H1 (cell line): ENCODE measurements around the gene MARVELD2. TPM values are rescaled to one million over a fixed set of nuclear protein-coding genes. Genes with fewer than 3 reads are reported as not detected.

Source experiments
- CTCF ChIA-PET: fragments of 300-600 bp; sonication (Branson Sonifier 250); formaldehyde crosslinking; loops from one replicate; lab custom pipeline; 2021; ENCODE audit not compliant: partially characterized antibody; lab: Charles Lee
- POLR2A ChIA-PET: fragments of 300-600 bp; sonication (Branson Sonifier 250); formaldehyde crosslinking; loops from one replicate; lab custom pipeline; 2021; ENCODE audit warnings: inconsistent platforms; ENCODE audit not compliant: partially characterized antibody; lab: Charles Lee
- DNase-seq, 2 experiments: peaks; one replicate each; pipeline versions ENCODE4 v3.0.0 to v3.0.0-alpha.2; 2010 to 2022; ENCODE audit warnings: low spot score in 2 of 2, low read depth in 1 of 2, mixed read lengths in 1 of 2
- FAIRE-seq: peaks from 2 replicates; lab custom pipeline; 2011; peaks lifted over from hg19 to GRCh38; lab: Jason Lieb, UNC
- H2AFZ ChIP-seq: 2 replicates; pipeline ENCODE4 v1.8.1; 2012; ENCODE audit warnings: low read length, inconsistent platforms
- H2AK5ac ChIP-seq: 2 replicates; pipeline ENCODE4 v1.6.1; 2013; ENCODE audit warnings: low read depth, low read length
- H2BK120ac ChIP-seq: replicated peaks from 2 replicates; pipeline ENCODE3; 2013; ENCODE audit warnings: low read depth, low read length, inconsistent platforms
- H2BK12ac ChIP-seq: 2 replicates; pipeline ENCODE4 v1.6.1; 2013; ENCODE audit warnings: low read depth, low read length
- H2BK15ac ChIP-seq: 2 replicates; pipeline ENCODE4 v1.6.1; 2013; ENCODE audit warnings: low read length
- H2BK20ac ChIP-seq: 2 replicates; pipeline ENCODE4 v1.6.1; 2013; ENCODE audit warnings: low read length
- H2BK5ac ChIP-seq: 2 replicates; pipeline ENCODE4 v1.6.1; 2013; ENCODE audit warnings: low read depth, low read length
- H3K14ac ChIP-seq: 2 replicates; pipeline ENCODE4 v1.6.1; 2013; ENCODE audit warnings: inconsistent platforms; ENCODE audit not compliant: insufficient read length
- H3K18ac ChIP-seq: 2 replicates; pipeline ENCODE4 v1.6.1; 2013; ENCODE audit warnings: low read length; ENCODE audit errors: extremely low read depth
- H3K23ac ChIP-seq: 2 replicates; pipeline ENCODE4 v1.6.1; 2013; ENCODE audit warnings: inconsistent platforms; ENCODE audit not compliant: insufficient read length
- H3K23me2 ChIP-seq: 2 replicates; pipeline ENCODE4 v1.6.1; 2013; ENCODE audit warnings: low read depth, low read length
- H3K27ac ChIP-seq: 2 replicates; pipeline ENCODE4 v1.6.1; 2011; ENCODE audit warnings: low read depth, low read length, inconsistent platforms
- H3K27me3 ChIP-seq, 4 experiments: replicated peaks in 1 of 4; 1 replicate in 1 of 4; 2 replicates in 3 of 4; pipeline versions ENCODE4 v1.6.1 to v1.8.1; 2011 to 2013; ENCODE audit warnings: low read length in 3 of 4, mild to moderate bottlenecking in 3 of 4, inconsistent platforms in 2 of 4, mixed read lengths in 2 of 4, moderate library complexity in 1 of 4; ENCODE audit not compliant: control insufficient read depth in 3 of 4, insufficient read depth in 3 of 4; ENCODE audit errors: extremely low read depth in 1 of 4
- H3K36me3 ChIP-seq, 4 experiments: 2 replicates each; pipeline versions ENCODE4 v1.6.1 to v1.8.1; 2011 to 2013; ENCODE audit warnings: mild to moderate bottlenecking in 4 of 4, low read length in 3 of 4, moderate library complexity in 2 of 4, control low read depth in 1 of 4, inconsistent platforms in 1 of 4; ENCODE audit not compliant: insufficient read depth in 4 of 4, control insufficient read depth in 2 of 4
- H3K4ac ChIP-seq: replicated peaks from 2 replicates; pipeline ENCODE3; 2013; ENCODE audit warnings: low read length, low read depth, mixed read lengths, inconsistent platforms; ENCODE audit not compliant: insufficient read length
- H3K4me1 ChIP-seq, 4 experiments: replicated peaks in 1 of 4; 1 replicate in 1 of 4; 2 replicates in 3 of 4; pipeline versions ENCODE4 v1.6.1 to v1.8.1; 2011 to 2013; ENCODE audit warnings: low read length in 3 of 4, inconsistent platforms in 2 of 4, mixed read lengths in 1 of 4; ENCODE audit not compliant: insufficient read depth in 4 of 4, control insufficient read depth in 3 of 4
- H3K4me2 ChIP-seq, 2 experiments: 2 replicates each; pipeline versions ENCODE4 v1.6.1 to v1.8.1; 2011 to 2013; ENCODE audit warnings: low read depth in 2 of 2, low read length in 2 of 2, control low read depth in 1 of 2, inconsistent platforms in 1 of 2, mild to moderate bottlenecking in 1 of 2; ENCODE audit not compliant: insufficient read depth in 1 of 2
- H3K4me3 ChIP-seq, 4 experiments: fragments of 200-600, 300-600 bp in 1 of 4; sonication (generic), shearing (Covaris generic), sonication (Bioruptor Twin) in 1 of 4; 2 replicates each; pipeline versions ENCODE4 v1.5.1 to v1.8.1; 2011 to 2016; ENCODE audit warnings: low read length in 4 of 4, low read depth in 3 of 4, control low read depth in 2 of 4, inconsistent platforms in 2 of 4, mild to moderate bottlenecking in 2 of 4, mixed read lengths in 1 of 4, moderate library complexity in 1 of 4; ENCODE audit not compliant: insufficient read depth in 2 of 4; ENCODE audit errors: extremely low read depth in 1 of 4
- H3K56ac ChIP-seq: replicated peaks from 2 replicates; pipeline ENCODE3; 2013; ENCODE audit warnings: low read depth, mild to moderate bottlenecking, mixed read lengths, low read length, inconsistent platforms; ENCODE audit not compliant: insufficient read length
- H3K79me1 ChIP-seq: 2 replicates; pipeline ENCODE4 v1.6.1; 2013; ENCODE audit warnings: low read depth, low read length, control low read depth
- H3K79me2 ChIP-seq, 2 experiments: 2 replicates each; pipeline versions ENCODE4 v1.6.1 to v1.8.1; 2012 to 2013; ENCODE audit warnings: low read length in 2 of 2, mild to moderate bottlenecking in 2 of 2, inconsistent platforms in 1 of 2; ENCODE audit not compliant: insufficient read depth in 2 of 2, control insufficient read depth in 1 of 2
- H3K9ac ChIP-seq, 4 experiments: replicated peaks in 1 of 4; 1 replicate in 1 of 4; 2 replicates in 3 of 4; pipeline versions ENCODE4 v1.6.1 to v1.8.1; 2011 to 2013; ENCODE audit warnings: low read depth in 3 of 4, low read length in 3 of 4, control low read depth in 2 of 4, mild to moderate bottlenecking in 2 of 4, moderate library complexity in 2 of 4, inconsistent platforms in 1 of 4; ENCODE audit errors: extremely low read depth in 1 of 4
- H3K9me3 ChIP-seq, 2 experiments: 2 replicates each; pipeline versions ENCODE4 v1.6.1 to v1.8.1; 2012 to 2013; ENCODE audit warnings: mild to moderate bottlenecking in 2 of 2, moderate library complexity in 2 of 2, control low read depth in 1 of 2, inconsistent platforms in 1 of 2, low read depth in 1 of 2, low read length in 1 of 2, mixed read lengths in 1 of 2; ENCODE audit not compliant: insufficient read depth in 2 of 2
- H4K20me1 ChIP-seq, 2 experiments: replicated peaks in 1 of 2; 2 replicates each; pipeline versions ENCODE3 to v1.8.1; 2011 to 2013; ENCODE audit warnings: inconsistent platforms in 2 of 2, low read length in 2 of 2, mild to moderate bottlenecking in 1 of 2; ENCODE audit not compliant: insufficient read depth in 2 of 2, control insufficient read depth in 1 of 2
- H4K5ac ChIP-seq: 2 replicates; pipeline ENCODE4 v1.6.1; 2013; ENCODE audit warnings: low read length, low read depth, mixed read lengths, inconsistent platforms; ENCODE audit not compliant: insufficient read length
- H4K8ac ChIP-seq: 2 replicates; pipeline ENCODE4 v1.8.0; 2013; ENCODE audit warnings: mild to moderate bottlenecking, moderate library complexity, low read length, inconsistent platforms; ENCODE audit not compliant: insufficient read depth; ENCODE audit errors: extremely low read depth
- H4K91ac ChIP-seq: replicated peaks from 2 replicates; pipeline ENCODE3; 2013; ENCODE audit warnings: low read length, mixed read lengths, inconsistent platforms; ENCODE audit not compliant: insufficient read length
- BCL11A ChIP-seq, 2 experiments: IDR thresholded peaks; one replicate each; pipeline ENCODE4 v1.6.1; 2011; ENCODE audit warnings: low read depth in 2 of 2, low read length in 2 of 2, mild to moderate bottlenecking in 2 of 2
- CBX5 ChIP-seq: fragments of 300-800, 300-1000 bp; sonication (generic); IDR thresholded peaks from 2 replicates; pipeline ENCODE4 v1.7.1; 2016; ENCODE audit warnings: antibody characterized with exemption, low read length, low read depth
- CHD1 ChIP-seq: IDR thresholded peaks from 2 replicates; pipeline ENCODE4 v1.6.1; 2012; ENCODE audit warnings: low read depth, low read length, improper control_type of control experiment
- CTBP2 ChIP-seq: IDR thresholded peaks from 2 replicates; pipeline ENCODE4 v1.7.0; 2011; ENCODE audit warnings: borderline replicate concordance, mild to moderate bottlenecking, moderate library complexity, mixed read lengths, low read length; ENCODE audit not compliant: insufficient read depth, insufficient read length
- EGR1 ChIP-seq: IDR thresholded peaks from 2 replicates; pipeline ENCODE4 v1.6.1; 2011; ENCODE audit warnings: low read depth, low read length, borderline replicate concordance
- JUN ChIP-seq: IDR thresholded peaks from 2 replicates; pipeline ENCODE4 v1.6.1; 2011; ENCODE audit warnings: low read depth, mild to moderate bottlenecking, improper control_type of control experiment, low read length
- JUND ChIP-seq: IDR thresholded peaks from 2 replicates; pipeline ENCODE4 v1.6.1; 2011; ENCODE audit warnings: mild to moderate bottlenecking, improper control_type of control experiment, low read length
- NANOG ChIP-seq: IDR thresholded peaks from 2 replicates; pipeline ENCODE4 v1.6.1; 2011; ENCODE audit warnings: low read length, low read depth, mild to moderate bottlenecking, inconsistent platforms; ENCODE audit not compliant: insufficient read depth, poor library complexity, severe bottlenecking
- PHF8 ChIP-seq: fragments of 200-600 bp; sonication (generic); conservative IDR thresholded peaks from 2 replicates; pipeline ENCODE4 v1.7.1; 2012; ENCODE audit warnings: low read depth, mild to moderate bottlenecking, inconsistent platforms, low read length, moderate library complexity
- POLR2AphosphoS5 ChIP-seq: IDR thresholded peaks from 2 replicates; pipeline ENCODE4 v1.6.1; 2011; ENCODE audit warnings: low read depth, low read length
- SIRT6 ChIP-seq: IDR thresholded peaks from one replicate; pipeline ENCODE4 v1.7.1; 2012; ENCODE audit warnings: low read length, inconsistent platforms
- SIX5 ChIP-seq: IDR thresholded peaks from 2 replicates; pipeline ENCODE4 v1.6.1; 2011; ENCODE audit warnings: mild to moderate bottlenecking, low read depth, low read length
- SP4 ChIP-seq: IDR thresholded peaks from 2 replicates; pipeline ENCODE4 v1.6.1; 2012; ENCODE audit warnings: low read length, inconsistent platforms
- TEAD4 ChIP-seq: IDR thresholded peaks from 2 replicates; pipeline ENCODE4 v1.6.1; 2012; ENCODE audit warnings: low read depth, low read length, inconsistent platforms, mixed read lengths
- WGBS, 2 experiments: shearing (Covaris generic) in 1 of 2; methylation state at CpG; one replicate each; pipeline versions ENCODE4 v1.1.6 to v1.1.7; 2013 to 2015; ENCODE audit warnings: low lambda C conversion rate in 2 of 2, mixed read lengths in 2 of 2, inconsistent platforms in 1 of 2, low coverage in 1 of 2, missing lambda C conversion rate in 1 of 2; ENCODE audit not compliant: insufficient replicate concordance in 2 of 2, insufficient coverage in 1 of 2, insufficient read length in 1 of 2; ENCODE audit errors: extremely low coverage in 1 of 2, missing lambda C conversion rate in 1 of 2; 5-methylcytosine and 5-hydroxymethylcytosine counted together
- polyA plus RNA-seq, 7 experiments: library from polyadenylated mRNA; depleted of rRNA in 3 of 7; stranded (reverse) in 5 of 7; unstranded in 2 of 7; fragments of >200 nt in 5 of 7; fragments of 200-250 nt in 2 of 7; gene quantifications; 1 replicate in 5 of 7; 2 replicates in 1 of 7; 4 replicates in 1 of 7; pipeline versions ENCODE4 v1.2.1 to v1.2.3, GENCODE V29; 2011 to 2013; ENCODE audit warnings: missing spikeins in 2 of 7, mixed read lengths in 2 of 7
- total RNA-seq: library from RNA; stranded (reverse); fragmentation: NEBNext Ultra II Directional; extraction: Animal tissue kit (Norgen Biotek cat#: 25700); gene quantifications from 2 replicates; pipeline ENCODE4 v1.2.1, GENCODE V29; 2021

The MARVELD2 gene
- total and polyA plus RNA-seq, 2 of the 8 experiments (the other 6 are each of a cell fraction or from before 2014, with no cell fraction given): 18.7 to 31.0 TPM

- H3K23me2 ChIP-seq: no peaks in the 10 kb centered on the region
- FAIRE-seq: no peak
These were observed 34.6 kb downstream of the MARVELD2 start for GRCh38 chr5:69449511-69449910.

More at GRCh38 chr5:69449511-69449910, 34.6 kb downstream of the MARVELD2 start:
- Histone ChIP-seq H4K5ac (no peak overlapping the region), H3K56ac (no peak overlapping the region), H3K36me3 (no peaks in the 10 kb centered on the region), H2AFZ (no peak overlapping the region), H3K4me2 (no peak overlapping the region), H2BK12ac (no peak overlapping the region), H3K18ac (no peak overlapping the region), H3K79me1 (no peaks in the 10 kb centered on the region), H3K4me3 (no peak overlapping the region), H3K4me1 (no peaks in the 10 kb centered on the region), H2BK15ac (no peak overlapping the region), H3K4ac (no peak overlapping the region), H3K79me2 (no peaks in the 10 kb centered on the region), H4K8ac (no peak overlapping the region), H2AK5ac (no peak overlapping the region), H2BK120ac (no peak overlapping the region), H4K20me1 (no peaks in the 10 kb centered on the region), H3K27ac (no peak overlapping the region), H3K27me3 (no peaks in the 10 kb centered on the region), H2BK20ac (no peak overlapping the region), H2BK5ac (no peak overlapping the region), H4K91ac (no peak overlapping the region), H3K23ac (no peak overlapping the region), H3K9ac (no peak overlapping the region), H3K9me3 (no peaks in the 10 kb centered on the region), H3K14ac (no peak overlapping the region)
- WGBS, 2 experiments: 91% methylated on average over 8 of the region's 8 CpGs; no CpG with 5 or more reads in 1 of the 2 experiments
- no peak for DNase-seq
- CTCF ChIA-PET: no interaction called here
- POLR2A ChIA-PET: no interaction called here
- TF ChIP-seq CTBP2 (no peak), EGR1 (no peak), JUND (no peak), NANOG (no peak), CBX5 (no peak), CHD1 (no peak), BCL11A (IDR thresholded peaks at IDR 0.05; ENCODE audit: low read depth in 2 of 2, low read length in 2 of 2) (no peak), SIRT6 (no peak), POLR2AphosphoS5 (no peak), SIX5 (no peak), TEAD4 (no peak), JUN (no peak), SP4 (no peak), PHF8 (no peak)
